WTC11 (cell line): ENCODE results near the gene PHF14. TPM values are rescaled to one million over a fixed set of nuclear protein-coding genes. Genes with fewer than 3 reads are reported as not detected.

Source experiments
- ATAC-seq: fragments of 200-7000 bp; cut with Tn5 transposase; 2 replicates; pipeline ENCODE4 v1.10.0; 2021; ENCODE audit warnings: mild to moderate bottlenecking, moderate library complexity
- CTCF ChIA-PET: fragments of 300-600 bp; sonication (Branson Sonifier 250); formaldehyde crosslinking; loops from one replicate; lab custom pipeline; 2021; ENCODE audit warnings: antibody characterized with exemption; lab: Charles Lee
- POLR2A ChIA-PET: fragments of 350-600 bp; sonication (Branson Sonifier 250); formaldehyde crosslinking; loops from one replicate; lab custom pipeline; 2021; ENCODE audit warnings: antibody characterized with exemption; lab: Charles Lee
- DNase-seq: peaks from one replicate; pipeline ENCODE4 v3.0.0; 2021; ENCODE audit warnings: low spot score
- H3K27ac Mint-ChIP-seq: 2 replicates; pipeline ENCODE4 v1.8.0; 2021; ENCODE audit warnings: mixed read lengths
- H3K27me3 Mint-ChIP-seq: 2 replicates; pipeline ENCODE4 v1.8.0; 2021; ENCODE audit warnings: low read depth, mild to moderate bottlenecking, moderate library complexity, mixed read lengths
- H3K36me3 Mint-ChIP-seq: 2 replicates; pipeline ENCODE4 v1.8.0; 2021; ENCODE audit warnings: mixed read lengths
- H3K4me1 Mint-ChIP-seq: 2 replicates; pipeline ENCODE4 v1.8.0; 2022; ENCODE audit warnings: mixed read lengths
- H3K4me3 Mint-ChIP-seq: 2 replicates; pipeline ENCODE4 v1.8.0; 2021; ENCODE audit warnings: mild to moderate bottlenecking, moderate library complexity, mixed read lengths
- H3K9me3 Mint-ChIP-seq: 2 replicates; pipeline ENCODE4 v1.8.0; 2021; ENCODE audit warnings: mixed read lengths
- ESRRA ChIP-seq: sonication (generic); formaldehyde crosslinking; IDR thresholded peaks from 2 replicates; pipeline ENCODE4 v1.8.1; 2022; ENCODE audit warnings: mild to moderate bottlenecking, missing genetic modification reagents, borderline replicate concordance
- ETV6 ChIP-seq: sonication (generic); formaldehyde crosslinking; IDR thresholded peaks from 2 replicates; pipeline ENCODE4 v1.8.1; 2022; ENCODE audit warnings: mild to moderate bottlenecking, missing genetic modification reagents
- JAZF1 ChIP-seq: fragments of 250-450 bp; sonication (Bioruptor Pico); IDR thresholded peaks from 2 replicates; pipeline ENCODE4 v1.9.0; 2021; ENCODE audit warnings: moderate library complexity, mild to moderate bottlenecking, inconsistent platforms
- KAT7 ChIP-seq: sonication (generic); formaldehyde crosslinking; IDR thresholded peaks from 2 replicates; pipeline ENCODE4 v1.8.1; 2023; ENCODE audit warnings: missing genetic modification reagents, mild to moderate bottlenecking, borderline replicate concordance
- RELA ChIP-seq: sonication (generic); formaldehyde crosslinking; IDR thresholded peaks from 2 replicates; pipeline ENCODE4 v1.8.1; 2022; ENCODE audit warnings: missing genetic modification reagents, mild to moderate bottlenecking, borderline replicate concordance
- RORB ChIP-seq: fragments of 250-450 bp; sonication (Bioruptor Pico); IDR thresholded peaks from 2 replicates; pipeline ENCODE4 v1.9.0; 2021; ENCODE audit warnings: mild to moderate bottlenecking
- ZNF263 ChIP-seq: sonication (generic); formaldehyde crosslinking; IDR thresholded peaks from 2 replicates; pipeline ENCODE4 v1.8.1; 2022; ENCODE audit warnings: low read depth, mild to moderate bottlenecking, moderate library complexity, missing genetic modification reagents
- ZNF317 ChIP-seq: sonication (generic); formaldehyde crosslinking; IDR thresholded peaks from 2 replicates; pipeline ENCODE4 v1.8.1; 2023; ENCODE audit warnings: low read depth, mild to moderate bottlenecking, moderate library complexity, missing genetic modification reagents, borderline replicate concordance
- ZNF396 ChIP-seq: fragments of 250-450 bp; sonication (Bioruptor Pico); IDR thresholded peaks from 2 replicates; pipeline ENCODE4 v1.8.0; 2021; ENCODE audit warnings: mild to moderate bottlenecking, moderate library complexity, borderline replicate concordance
- ZNF416 ChIP-seq: fragments of 250-450 bp; sonication (Bioruptor Pico); IDR thresholded peaks from 2 replicates; pipeline ENCODE4 v1.9.0; 2021; ENCODE audit warnings: mild to moderate bottlenecking, inconsistent platforms
- total RNA-seq: library from RNA; stranded (reverse); gene quantifications from 3 replicates; pipeline ENCODE4 v1.2.3, GENCODE V29; 2021
- TF ChIP-seq, protein P1 (sequence below): sonication (generic); formaldehyde crosslinking; IDR thresholded peaks from 2 replicates; pipeline ENCODE4 v1.8.1; 2022; ENCODE audit warnings: mild to moderate bottlenecking, missing genetic modification reagents, moderate library complexity, borderline replicate concordance
- TF ChIP-seq, protein P2 (sequence below): sonication (generic); formaldehyde crosslinking; IDR thresholded peaks from 2 replicates; pipeline ENCODE4 v1.8.0; 2022; ENCODE audit warnings: mild to moderate bottlenecking, missing genetic modification reagents
- TF ChIP-seq, protein P3 (sequence below): sonication (generic); formaldehyde crosslinking; IDR thresholded peaks from 2 replicates; pipeline ENCODE4 v1.8.1; 2023; ENCODE audit warnings: mild to moderate bottlenecking, moderate library complexity, missing genetic modification reagents
- TF ChIP-seq, protein P4 (sequence below): sonication (generic); formaldehyde crosslinking; IDR thresholded peaks from 2 replicates; pipeline ENCODE4 v1.8.1; 2022; ENCODE audit warnings: low read depth, missing genetic modification reagents, borderline replicate concordance
- TF ChIP-seq, protein P5 (sequence below): sonication (generic); formaldehyde crosslinking; IDR thresholded peaks from 2 replicates; pipeline ENCODE4 v1.8.0; 2022; ENCODE audit warnings: missing genetic modification reagents

Gene PHF14
- total RNA-seq, 1 experiment from 2014 or later = 47.7 TPM

DNA sequence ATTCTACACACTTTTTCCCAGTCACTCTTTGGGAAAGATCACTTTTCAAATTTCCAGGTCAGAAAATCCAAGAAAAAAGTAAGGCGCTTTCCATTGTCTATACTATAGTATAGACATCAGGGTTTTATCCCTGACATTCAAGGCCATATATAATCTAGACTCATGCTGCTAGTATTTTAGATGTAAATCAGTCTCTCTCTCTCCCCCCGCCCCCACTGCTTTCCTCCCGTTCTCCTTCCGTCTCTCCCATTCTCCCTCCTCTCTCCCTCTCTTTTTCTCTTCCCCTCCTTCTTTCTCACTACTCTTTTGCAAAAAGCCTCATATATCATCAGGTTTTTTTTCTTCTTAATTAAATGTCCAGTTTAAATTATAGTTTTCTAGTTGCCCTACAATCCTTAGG is 154.8 kb downstream of the PHF14 start (continued):
- no peak for TF ChIP-seq ESRRA (CRISPR knock-in tag)
- no peak for TF ChIP-seq RORB
- TF ChIP-seq, protein P1, sequence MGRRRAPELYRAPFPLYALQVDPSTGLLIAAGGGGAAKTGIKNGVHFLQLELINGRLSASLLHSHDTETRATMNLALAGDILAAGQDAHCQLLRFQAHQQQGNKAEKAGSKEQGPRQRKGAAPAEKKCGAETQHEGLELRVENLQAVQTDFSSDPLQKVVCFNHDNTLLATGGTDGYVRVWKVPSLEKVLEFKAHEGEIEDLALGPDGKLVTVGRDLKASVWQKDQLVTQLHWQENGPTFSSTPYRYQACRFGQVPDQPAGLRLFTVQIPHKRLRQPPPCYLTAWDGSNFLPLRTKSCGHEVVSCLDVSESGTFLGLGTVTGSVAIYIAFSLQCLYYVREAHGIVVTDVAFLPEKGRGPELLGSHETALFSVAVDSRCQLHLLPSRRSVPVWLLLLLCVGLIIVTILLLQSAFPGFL (CRISPR knock-in tag) = no peak
- TF ChIP-seq, protein P2, sequence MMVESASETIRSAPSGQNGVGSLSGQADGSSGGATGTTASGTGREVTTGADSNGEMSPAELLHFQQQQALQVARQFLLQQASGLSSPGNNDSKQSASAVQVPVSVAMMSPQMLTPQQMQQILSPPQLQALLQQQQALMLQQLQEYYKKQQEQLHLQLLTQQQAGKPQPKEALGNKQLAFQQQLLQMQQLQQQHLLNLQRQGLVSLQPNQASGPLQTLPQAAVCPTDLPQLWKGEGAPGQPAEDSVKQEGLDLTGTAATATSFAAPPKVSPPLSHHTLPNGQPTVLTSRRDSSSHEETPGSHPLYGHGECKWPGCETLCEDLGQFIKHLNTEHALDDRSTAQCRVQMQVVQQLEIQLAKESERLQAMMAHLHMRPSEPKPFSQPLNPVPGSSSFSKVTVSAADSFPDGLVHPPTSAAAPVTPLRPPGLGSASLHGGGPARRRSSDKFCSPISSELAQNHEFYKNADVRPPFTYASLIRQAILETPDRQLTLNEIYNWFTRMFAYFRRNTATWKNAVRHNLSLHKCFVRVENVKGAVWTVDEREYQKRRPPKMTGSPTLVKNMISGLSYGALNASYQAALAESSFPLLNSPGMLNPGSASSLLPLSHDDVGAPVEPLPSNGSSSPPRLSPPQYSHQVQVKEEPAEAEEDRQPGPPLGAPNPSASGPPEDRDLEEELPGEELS (CRISPR knock-in tag) = no peak
- no peak for TF ChIP-seq ZNF396 (CRISPR knock-in tag)
- TF ChIP-seq ZNF317 = no peak
- no peak for TF ChIP-seq ETV6 (CRISPR knock-in tag)
- no peak for TF ChIP-seq JAZF1
- TF ChIP-seq KAT7 = no peak
- TF ChIP-seq, protein P3, sequence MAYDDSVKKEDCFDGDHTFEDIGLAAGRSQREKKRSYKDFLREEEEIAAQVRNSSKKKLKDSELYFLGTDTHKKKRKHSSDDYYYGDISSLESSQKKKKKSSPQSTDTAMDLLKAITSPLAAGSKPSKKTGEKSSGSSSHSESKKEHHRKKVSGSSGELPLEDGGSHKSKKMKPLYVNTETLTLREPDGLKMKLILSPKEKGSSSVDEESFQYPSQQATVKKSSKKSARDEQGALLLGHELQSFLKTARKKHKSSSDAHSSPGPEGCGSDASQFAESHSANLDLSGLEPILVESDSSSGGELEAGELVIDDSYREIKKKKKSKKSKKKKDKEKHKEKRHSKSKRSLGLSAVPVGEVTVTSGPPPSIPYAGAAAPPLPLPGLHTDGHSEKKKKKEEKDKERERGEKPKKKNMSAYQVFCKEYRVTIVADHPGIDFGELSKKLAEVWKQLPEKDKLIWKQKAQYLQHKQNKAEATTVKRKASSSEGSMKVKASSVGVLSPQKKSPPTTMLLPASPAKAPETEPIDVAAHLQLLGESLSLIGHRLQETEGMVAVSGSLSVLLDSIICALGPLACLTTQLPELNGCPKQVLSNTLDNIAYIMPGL (CRISPR knock-in tag) = no peak

DNA sequence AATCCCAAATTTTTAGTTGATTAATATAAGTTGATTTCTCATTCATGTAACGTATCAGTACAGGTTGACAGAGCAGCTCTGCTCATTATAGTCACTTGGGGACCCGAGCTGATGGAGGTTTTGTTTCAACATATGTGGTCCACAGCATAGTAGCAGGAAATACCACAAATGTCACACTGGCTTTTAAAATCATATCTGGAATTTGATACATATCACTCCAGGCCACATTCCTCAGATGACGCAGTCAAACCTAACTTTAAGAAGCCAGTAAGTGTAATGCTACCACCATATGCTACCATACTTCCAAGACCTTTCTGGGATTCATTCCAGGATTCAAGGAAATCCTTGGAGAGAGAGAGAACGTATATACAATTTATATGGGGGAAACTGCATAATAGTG is 156.3 kb downstream of the PHF14 start:
- ChIA-PET POLR2A (no interaction called here), CTCF (no interaction called here)
- Mint-ChIP-seq H3K36me3 (no peaks in the 10 kb centered on the region), H3K27ac (no peak overlapping the region), H3K27me3 (no peaks in the 10 kb centered on the region), H3K9me3 (no peaks in the 10 kb centered on the region), H3K4me1 (peaks cover 34% of the 10 kb centered on the region), H3K4me3 (no peak overlapping the region)
- DNase-seq = no peak
- no peak for TF ChIP-seq ZNF416 (CRISPR knock-in tag)
- TF ChIP-seq, protein P4, sequence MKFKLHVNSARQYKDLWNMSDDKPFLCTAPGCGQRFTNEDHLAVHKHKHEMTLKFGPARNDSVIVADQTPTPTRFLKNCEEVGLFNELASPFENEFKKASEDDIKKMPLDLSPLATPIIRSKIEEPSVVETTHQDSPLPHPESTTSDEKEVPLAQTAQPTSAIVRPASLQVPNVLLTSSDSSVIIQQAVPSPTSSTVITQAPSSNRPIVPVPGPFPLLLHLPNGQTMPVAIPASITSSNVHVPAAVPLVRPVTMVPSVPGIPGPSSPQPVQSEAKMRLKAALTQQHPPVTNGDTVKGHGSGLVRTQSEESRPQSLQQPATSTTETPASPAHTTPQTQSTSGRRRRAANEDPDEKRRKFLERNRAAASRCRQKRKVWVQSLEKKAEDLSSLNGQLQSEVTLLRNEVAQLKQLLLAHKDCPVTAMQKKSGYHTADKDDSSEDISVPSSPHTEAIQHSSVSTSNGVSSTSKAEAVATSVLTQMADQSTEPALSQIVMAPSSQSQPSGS (CRISPR knock-in tag) = no peak
- no peak for ATAC-seq

DNA sequence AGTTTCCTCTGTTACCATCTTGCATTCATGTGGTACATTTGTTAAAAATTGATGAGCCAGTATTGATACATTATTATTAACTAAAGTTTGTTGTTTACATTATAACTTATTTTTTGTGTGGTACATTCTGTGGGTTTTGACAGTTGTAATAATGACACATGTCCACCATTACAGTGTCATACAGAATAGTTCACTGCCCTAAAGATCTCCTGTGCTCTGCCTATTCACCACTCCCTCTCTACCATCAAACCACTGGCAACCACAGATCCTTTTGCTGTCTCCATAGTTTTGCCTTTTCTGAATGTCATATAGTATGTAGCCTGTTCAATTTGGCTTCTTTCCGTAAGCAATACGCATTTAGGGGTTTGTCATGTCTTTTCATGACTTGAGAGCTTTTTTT is 156.9 kb downstream of the PHF14 start:
- Mint-ChIP-seq H3K27me3 (no peaks in the 10 kb centered on the region), H3K4me3 (no peak overlapping the region), H3K27ac (no peak overlapping the region), H3K36me3 (no peaks in the 10 kb centered on the region), H3K4me1 (peaks cover 34% of the 10 kb centered on the region), H3K9me3 (no peaks in the 10 kb centered on the region)
- ATAC-seq (no peak), DNase-seq (no peak)
- TF ChIP-seq, protein P5, sequence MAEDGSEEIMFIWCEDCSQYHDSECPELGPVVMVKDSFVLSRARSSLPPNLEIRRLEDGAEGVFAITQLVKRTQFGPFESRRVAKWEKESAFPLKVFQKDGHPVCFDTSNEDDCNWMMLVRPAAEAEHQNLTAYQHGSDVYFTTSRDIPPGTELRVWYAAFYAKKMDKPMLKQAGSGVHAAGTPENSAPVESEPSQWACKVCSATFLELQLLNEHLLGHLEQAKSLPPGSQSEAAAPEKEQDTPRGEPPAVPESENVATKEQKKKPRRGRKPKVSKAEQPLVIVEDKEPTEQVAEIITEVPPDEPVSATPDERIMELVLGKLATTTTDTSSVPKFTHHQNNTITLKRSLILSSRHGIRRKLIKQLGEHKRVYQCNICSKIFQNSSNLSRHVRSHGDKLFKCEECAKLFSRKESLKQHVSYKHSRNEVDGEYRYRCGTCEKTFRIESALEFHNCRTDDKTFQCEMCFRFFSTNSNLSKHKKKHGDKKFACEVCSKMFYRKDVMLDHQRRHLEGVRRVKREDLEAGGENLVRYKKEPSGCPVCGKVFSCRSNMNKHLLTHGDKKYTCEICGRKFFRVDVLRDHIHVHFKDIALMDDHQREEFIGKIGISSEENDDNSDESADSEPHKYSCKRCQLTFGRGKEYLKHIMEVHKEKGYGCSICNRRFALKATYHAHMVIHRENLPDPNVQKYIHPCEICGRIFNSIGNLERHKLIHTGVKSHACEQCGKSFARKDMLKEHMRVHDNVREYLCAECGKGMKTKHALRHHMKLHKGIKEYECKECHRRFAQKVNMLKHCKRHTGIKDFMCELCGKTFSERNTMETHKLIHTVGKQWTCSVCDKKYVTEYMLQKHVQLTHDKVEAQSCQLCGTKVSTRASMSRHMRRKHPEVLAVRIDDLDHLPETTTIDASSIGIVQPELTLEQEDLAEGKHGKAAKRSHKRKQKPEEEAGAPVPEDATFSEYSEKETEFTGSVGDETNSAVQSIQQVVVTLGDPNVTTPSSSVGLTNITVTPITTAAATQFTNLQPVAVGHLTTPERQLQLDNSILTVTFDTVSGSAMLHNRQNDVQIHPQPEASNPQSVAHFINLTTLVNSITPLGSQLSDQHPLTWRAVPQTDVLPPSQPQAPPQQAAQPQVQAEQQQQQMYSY (CRISPR knock-in tag) = no peak
- TF ChIP-seq RELA (no peak), ZNF263 (CRISPR knock-in tag) (no peak)
- ChIA-PET POLR2A (no interaction called here), CTCF (no interaction called here)
